MM.1S (cell line): Measurements from ENCODE around the gene SLC6A8.
"Not testable (repeated sequence)": the region's sequence is repeated elsewhere in the genome, so short reads cannot be mapped to it uniquely, and the experiment has no call there.

Experiments
- DNase-seq: peaks from one replicate; pipeline ENCODE4 v3.0.0-alpha.2; 2015
- H2AFZ ChIP-seq: fragments of 300-600 bp; sonication (generic); 2 replicates; pipeline ENCODE4 v1.6.0; 2016; ENCODE audit warnings: antibody characterized with exemption, low read length
- H3F3A ChIP-seq: fragments of 300-600 bp; sonication (generic); 2 replicates; pipeline ENCODE4 v1.6.1; 2016; ENCODE audit warnings: mild to moderate bottlenecking, antibody characterized with exemption, low read length, moderate library complexity, mixed read lengths; ENCODE audit not compliant: insufficient read depth
- H3K27ac ChIP-seq: fragments of 300-600 bp; sonication (generic); 2 replicates; pipeline ENCODE4 v1.5.1; 2016; ENCODE audit warnings: mild to moderate bottlenecking, low read length
- H3K27me3 ChIP-seq: fragments of 300-600 bp; sonication (generic); replicated peaks from 2 replicates; pipeline ENCODE4 v1.6.0; 2016; ENCODE audit warnings: low read length; ENCODE audit not compliant: insufficient read depth
- H3K36me3 ChIP-seq: fragments of 300-600 bp; sonication (generic); replicated peaks from 2 replicates; pipeline ENCODE4 v1.6.1; 2016; ENCODE audit warnings: mild to moderate bottlenecking, low read length, mixed read lengths; ENCODE audit not compliant: insufficient read depth
- H3K4me1 ChIP-seq: fragments of 300-600 bp; sonication (generic); 2 replicates; pipeline ENCODE4 v1.6.1; 2016; ENCODE audit warnings: low read length, mixed read lengths
- H3K4me2 ChIP-seq: fragments of 300-600 bp; sonication (generic); 2 replicates; pipeline ENCODE4 v1.6.0; 2016; ENCODE audit warnings: low read depth, low read length
- H3K4me3 ChIP-seq: fragments of 300-600 bp; sonication (generic); 2 replicates; pipeline ENCODE4 v1.5.1; 2016; ENCODE audit warnings: low read length, mixed read lengths
- H3K79me2 ChIP-seq: fragments of 300-600 bp; sonication (generic); 2 replicates; pipeline ENCODE4 v1.6.1; 2016; ENCODE audit warnings: mixed run types, low read length, mixed read lengths
- H3K9ac ChIP-seq: fragments of 300-600 bp; sonication (generic); 2 replicates; pipeline ENCODE4 v1.6.1; 2016; ENCODE audit warnings: low read length, mixed read lengths
- H3K9me2 ChIP-seq: fragments of 300-600 bp; sonication (generic); replicated peaks from 2 replicates; pipeline ENCODE4 v1.6.1; 2016; ENCODE audit warnings: mild to moderate bottlenecking, low read length, mixed read lengths; ENCODE audit not compliant: insufficient read depth
- H3K9me3 ChIP-seq: fragments of 300-600 bp; sonication (generic); replicated peaks from 2 replicates; pipeline ENCODE4 v1.6.1; 2016; ENCODE audit warnings: mild to moderate bottlenecking, low read length, mixed read lengths; ENCODE audit not compliant: insufficient read depth
- H4K20me1 ChIP-seq: fragments of 300-600 bp; sonication (generic); 2 replicates; pipeline ENCODE4 v1.6.1; 2016; ENCODE audit warnings: mild to moderate bottlenecking, low read length, moderate library complexity, mixed read lengths; ENCODE audit not compliant: insufficient read depth
- CTCF ChIP-seq: fragments of 300-600 bp; sonication (generic); IDR thresholded peaks from 2 replicates; pipeline ENCODE4 v1.5.1; 2016; ENCODE audit warnings: antibody characterized with exemption, low read length, mixed read lengths
- EZH2 ChIP-seq: fragments of 300-600 bp; sonication (generic); optimal IDR thresholded peaks from 2 replicates; pipeline ENCODE3; 2017; ENCODE audit warnings: low read depth, mild to moderate bottlenecking, antibody characterized with exemption, low read length, mixed read lengths
- EZH2phosphoT487 ChIP-seq: fragments of 300-600 bp; sonication (generic); IDR thresholded peaks from 2 replicates; pipeline ENCODE4 v1.6.1; 2018; ENCODE audit warnings: antibody characterized with exemption, low read length

The SLC6A8 gene

GRCh38 chrX:153673428-153674218, 14.1 kb upstream of the SLC6A8 start, which contains the start of gene PNCK:
Gene PNCK, minus strand, starts transcription at chrX:153673813. Its CDS starts 737 bp downstream, at chrX:153673076.
- H3K4me3 ChIP-seq = no peak within 1 kb of the TSS
- no peaks in the 10 kb centered on the region for H3K4me1 ChIP-seq
- H2AFZ ChIP-seq = no peak within 1 kb of the TSS
- no peaks in the 10 kb centered on the region for H3K36me3 ChIP-seq
- no peaks in the 10 kb centered on the region for H3K9me3 ChIP-seq
- H3F3A ChIP-seq = no peaks in the 10 kb centered on the region
- no peak for DNase-seq
- H3K27me3 ChIP-seq = no peaks in the 10 kb centered on the region; the same call in 1 of the 2 replicates
- H3K79me2 ChIP-seq = no peaks in the 10 kb centered on the region
- H3K27ac ChIP-seq = no peak within 1 kb of the TSS
- no peaks in the 10 kb centered on the region for H4K20me1 ChIP-seq
- TF ChIP-seq CTCF (no peak), EZH2phosphoT487 (no peak), EZH2 (no peak)
- no peak within 1 kb of the TSS for H3K4me2 ChIP-seq
- no peaks in the 10 kb centered on the region for H3K9me2 ChIP-seq
- no peak within 1 kb of the TSS for H3K9ac ChIP-seq

- no peak overlapping the region for H3K4me3 ChIP-seq
- no peaks in the 10 kb centered on the region for H3F3A ChIP-seq
- H2AFZ ChIP-seq = no peak overlapping the region
- TF ChIP-seq CTCF (no peak), EZH2phosphoT487 (no peak), EZH2 (no peak)
- no peaks in the 10 kb centered on the region for H3K4me1 ChIP-seq
- no peaks in the 10 kb centered on the region for H4K20me1 ChIP-seq
- no peak overlapping the region for H3K9ac ChIP-seq
- no peak overlapping the region for H3K27ac ChIP-seq
- H3K27me3 ChIP-seq = no peaks in the 10 kb centered on the region; the same call in 1 of the 2 replicates
- no peaks in the 10 kb centered on the region for H3K36me3 ChIP-seq
- H3K79me2 ChIP-seq = no peaks in the 10 kb centered on the region
- H3K9me2 ChIP-seq = no peaks in the 10 kb centered on the region
- H3K4me2 ChIP-seq = no peak overlapping the region
- H3K9me3 ChIP-seq = no peaks in the 10 kb centered on the region
- DNase-seq = no peak
Observed at GRCh38 chrX:153674219-153674851, 13.4 kb upstream of the SLC6A8 start.

- Histone ChIP-seq H3K4me1 (no peaks in the 10 kb centered on the region), H3K9me3 (no peaks in the 10 kb centered on the region), H3K9me2 (no peaks in the 10 kb centered on the region), H3K36me3 (no peaks in the 10 kb centered on the region), H3K79me2 (no peaks in the 10 kb centered on the region), H3K4me2 (no peak overlapping the region), H3K27me3 (peaks cover 5% of the 10 kb centered on the region; the same call in 1 of the 2 replicates), H3F3A (no peaks in the 10 kb centered on the region), H3K9ac (no peak overlapping the region), H3K4me3 (no peak overlapping the region), H2AFZ (no peak overlapping the region), H4K20me1 (no peaks in the 10 kb centered on the region), H3K27ac (no peak overlapping the region)
- TF ChIP-seq CTCF = no peak
- TF ChIP-seq EZH2 = no peak
- no peak for TF ChIP-seq EZH2phosphoT487
- no peak for DNase-seq
Observed at GRCh38 chrX:153681175-153681574, 6.6 kb upstream of the SLC6A8 start.

GRCh38 chrX:153683486-153683885, 4.2 kb upstream of the SLC6A8 start:
- not testable (repeated sequence) for H3K36me3 ChIP-seq, H3K9ac ChIP-seq, H2AFZ ChIP-seq, H3K27ac ChIP-seq, H3K9me2 ChIP-seq, H4K20me1 ChIP-seq, H3K4me2 ChIP-seq, H3K9me3 ChIP-seq, H3F3A ChIP-seq, H3K4me3 ChIP-seq, H3K79me2 ChIP-seq, H3K27me3 ChIP-seq, H3K4me1 ChIP-seq, DNase-seq
